HCT116 (cell line): ENCODE data around the gene RXYLT1. TPM values are rescaled to one million over a fixed set of nuclear protein-coding genes. Genes with fewer than 3 reads are reported as not detected.

Experiments used
- ATAC-seq: fragments of 200-7000 bp; cut with Tn5 transposase; 2 replicates; pipeline ENCODE4 v1.9.1; 2020; ENCODE audit warnings: mild to moderate bottlenecking, moderate library complexity
- BruUV-seq: library from RNA; stranded (reverse); fragments of 400-500 nt; replicated peaks from 2 replicates; lab custom pipeline; 2021; lab: Mats Ljungman, UMichigan
- CTCF ChIA-PET: fragments of 300-600 bp; sonication (Branson Sonifier 250); formaldehyde crosslinking; loops from one replicate; lab custom pipeline; 2021; ENCODE audit warnings: antibody characterized with exemption; lab: Charles Lee
- POLR2A ChIA-PET: fragments of 300-600, 350-600 bp; sonication (Branson Sonifier 250); formaldehyde crosslinking; loops from one replicate; lab custom pipeline; 2021; ENCODE audit warnings: antibody characterized with exemption; lab: Charles Lee
- RAD21 ChIA-PET, 2 experiments: fragments of 300-600 bp; sonication (Branson Sonifier 250); formaldehyde crosslinking; loops; one replicate each; lab custom pipeline; 2023; ENCODE audit warnings: low total read pairs in 2 of 2; ENCODE audit not compliant: uncharacterized antibody in 2 of 2, unreplicated experiment in 2 of 2, low non-redundant PET in 1 of 2; lab: Charles Lee
- DNase-seq: peaks from one replicate; pipeline ENCODE4 v3.0.0-alpha.2; 2010; ENCODE audit warnings: low read depth, low spot score
- H2AFZ ChIP-seq: fragments of 200-600 bp; shearing (Covaris generic), sonication (generic); 2 replicates; pipeline ENCODE4 v1.6.1; 2017; ENCODE audit warnings: low read depth, mixed run types, mixed read lengths, antibody characterized with exemption, low read length; ENCODE audit not compliant: poor library complexity, severe bottlenecking
- H3K27ac ChIP-seq: 2 replicates; pipeline ENCODE4 v1.5.1; 2012; ENCODE audit warnings: low read depth, low read length
- H3K27me3 ChIP-seq: fragments of 200-600 bp; sonication (generic); 2 replicates; pipeline ENCODE4 v1.6.1; 2016; ENCODE audit warnings: mixed run types, low read length, mixed read lengths; ENCODE audit not compliant: insufficient read depth
- H3K36me3 ChIP-seq, 2 experiments: fragments of 200-500 bp in 1 of 2; fragments of 200-600 bp in 1 of 2; sonication (Bioruptor generic) in 1 of 2; sonication (generic) in 1 of 2; 2 replicates each; pipeline versions ENCODE4 v1.5.1 to v1.6.1; 2014 to 2016; ENCODE audit warnings: low read length in 2 of 2, inconsistent platforms in 1 of 2, mixed read lengths in 1 of 2, mixed run types in 1 of 2; ENCODE audit not compliant: insufficient read depth in 2 of 2, control insufficient read depth in 1 of 2
- H3K4me1 ChIP-seq, 2 experiments: fragments of 200-600 bp in 1 of 2; sonication (generic) in 1 of 2; 2 replicates each; pipeline versions ENCODE4 v1.5.1 to v1.6.1; 2012 to 2017; ENCODE audit warnings: low read length in 2 of 2, inconsistent platforms in 1 of 2, mild to moderate bottlenecking in 1 of 2, mixed read lengths in 1 of 2, mixed run types in 1 of 2, moderate library complexity in 1 of 2; ENCODE audit not compliant: insufficient read depth in 2 of 2, control insufficient read depth in 1 of 2
- H3K4me2 ChIP-seq: fragments of 200-600 bp; sonication (generic); 2 replicates; pipeline ENCODE4 v1.6.1; 2017; ENCODE audit warnings: mixed run types, low read length, mixed read lengths
- H3K4me3 ChIP-seq, 2 experiments: fragments of 200-600 bp in 1 of 2; sonication (generic) in 1 of 2; replicated peaks in 1 of 2; 2 replicates each; pipeline ENCODE4 v1.5.1; 2011 to 2016; ENCODE audit warnings: low read length in 2 of 2, control low read depth in 1 of 2, low read depth in 1 of 2, mild to moderate bottlenecking in 1 of 2, mixed read lengths in 1 of 2, mixed run types in 1 of 2
- H3K79me2 ChIP-seq: fragments of 200-600 bp; sonication (generic); 2 replicates; pipeline ENCODE4 v1.6.1; 2017; ENCODE audit warnings: mild to moderate bottlenecking, mixed run types, low read length, moderate library complexity, mixed read lengths; ENCODE audit not compliant: insufficient read depth
- H3K9ac ChIP-seq: fragments of 200-600 bp; sonication (generic); 2 replicates; pipeline ENCODE4 v1.6.1; 2016; ENCODE audit warnings: low read length, mixed read lengths
- H3K9me2 ChIP-seq: fragments of 200-600 bp; sonication (generic), shearing (Covaris generic); 2 replicates; pipeline ENCODE4 v1.6.1; 2017; ENCODE audit warnings: mixed run types, mild to moderate bottlenecking, moderate library complexity; ENCODE audit not compliant: insufficient read depth
- H3K9me3 ChIP-seq, 2 experiments: fragments of 200-500 bp in 1 of 2; fragments of 200-600 bp in 1 of 2; sonication (Bioruptor generic) in 1 of 2; sonication (generic) in 1 of 2; 2 replicates each; pipeline ENCODE4 v1.6.1; 2014 to 2017; ENCODE audit warnings: low read length in 2 of 2, mixed read lengths in 2 of 2, inconsistent platforms in 1 of 2, low read depth in 1 of 2, mild to moderate bottlenecking in 1 of 2, mixed run types in 1 of 2, moderate library complexity in 1 of 2; ENCODE audit not compliant: control insufficient read depth in 1 of 2, insufficient read depth in 1 of 2
- H4K20me1 ChIP-seq: fragments of 200-600 bp; sonication (generic), shearing (Covaris generic); 2 replicates; pipeline ENCODE4 v1.6.1; 2017; ENCODE audit warnings: mixed run types, mild to moderate bottlenecking, moderate library complexity; ENCODE audit not compliant: insufficient read depth
- ATF3 ChIP-seq: IDR thresholded peaks from 2 replicates; pipeline ENCODE4 v1.6.1; 2012
- CBX3 ChIP-seq: IDR thresholded peaks from 2 replicates; pipeline ENCODE4 v1.6.1; 2012; ENCODE audit warnings: low read depth
- CEBPB ChIP-seq: IDR thresholded peaks from 2 replicates; pipeline ENCODE4 v1.6.1; 2012; ENCODE audit warnings: low read depth
- CTCF ChIP-seq, 3 experiments: fragments of 200-600 bp in 1 of 3; sonication (generic) in 1 of 3; IDR thresholded peaks in 2 of 3; conservative IDR thresholded peaks in 1 of 3; 2 replicates each; pipeline ENCODE4 v1.5.1; 2012 to 2017; ENCODE audit warnings: low read depth in 2 of 3, low read length in 2 of 3, antibody characterized with exemption in 1 of 3, borderline replicate concordance in 1 of 3, control low read depth in 1 of 3, mild to moderate bottlenecking in 1 of 3, mixed read lengths in 1 of 3, mixed run types in 1 of 3, moderate library complexity in 1 of 3; ENCODE audit not compliant: insufficient read depth in 1 of 3
- EZH2 ChIP-seq: fragments of 200-600 bp; sonication (generic); IDR thresholded peaks from 2 replicates; pipeline ENCODE4 v1.6.1; 2017; ENCODE audit warnings: antibody characterized with exemption, mixed run types
- FOSL1 ChIP-seq: IDR thresholded peaks from 2 replicates; pipeline ENCODE4 v1.6.1; 2012; ENCODE audit warnings: low read depth
- JUND ChIP-seq: IDR thresholded peaks from 2 replicates; pipeline ENCODE4 v1.6.1; 2012
- MAX ChIP-seq: IDR thresholded peaks from 2 replicates; pipeline ENCODE4 v1.6.1; 2012
- POLR2AphosphoS5 ChIP-seq: IDR thresholded peaks from 2 replicates; pipeline ENCODE4 v1.6.1; 2011; ENCODE audit warnings: mild to moderate bottlenecking, low read depth, low read length, moderate library complexity
- RAD21 ChIP-seq: IDR thresholded peaks from 2 replicates; pipeline ENCODE4 v1.6.1; 2012; ENCODE audit warnings: low read depth, mild to moderate bottlenecking
- REST ChIP-seq: IDR thresholded peaks from 2 replicates; pipeline ENCODE4 v1.6.1; 2012; ENCODE audit warnings: low read depth
- SRF ChIP-seq: IDR thresholded peaks from 2 replicates; pipeline ENCODE4 v1.6.1; 2012; ENCODE audit warnings: low read depth
- YY1 ChIP-seq: IDR thresholded peaks from 2 replicates; pipeline ENCODE4 v1.6.1; 2011; ENCODE audit warnings: low read length, low read depth, moderate library complexity, mild to moderate bottlenecking; ENCODE audit not compliant: insufficient replicate concordance; ENCODE audit errors: extremely low read depth
- ZFX ChIP-seq: fragments of 450-650 bp; IDR thresholded peaks from 2 replicates; pipeline ENCODE4 v1.6.1; 2017
- ZNF274 ChIP-seq: fragments of 200-500 bp; sonication (Bioruptor generic); IDR thresholded peaks from 2 replicates; pipeline ENCODE4 v1.6.1; 2014; ENCODE audit warnings: mild to moderate bottlenecking, low read depth, low read length, inconsistent platforms
- intact Hi-C: fragments of 100-400 bp; cut with micrococcal nuclease; formaldehyde crosslinking; loops from 2 replicates; pipeline ENCODE4 v1.10.0; 2022
- total RNA-seq: library from RNA; stranded (reverse); gene quantifications from one replicate; pipeline ENCODE4 v1.2.1, GENCODE V29; 2021; ENCODE audit not compliant: unreplicated experiment

The RXYLT1 gene
- total RNA-seq, 1 experiment from 2014 or later = 23.0 TPM

GRCh38 chr12:63804746-63805145, 25.0 kb downstream of the RXYLT1 start:
- ChIA-PET POLR2A (no interaction called here), CTCF (no interaction called here), RAD21 (no interaction called here)
- Histone ChIP-seq H3K36me3 (peaks cover 0 to 5% of the 10 kb centered on the region in 2 experiments; a peak in 3 of 4 replicates), H3K79me2 (no peaks in the 10 kb centered on the region), H3K9ac (no peak overlapping the region), H2AFZ (no peak overlapping the region), H3K27me3 (no peaks in the 10 kb centered on the region), H3K4me1 (no peaks in the 10 kb centered on the region), H3K4me2 (no peak overlapping the region), H3K9me3 (no peaks in the 10 kb centered on the region), H3K4me3 (no peak overlapping the region), H3K9me2 (no peaks in the 10 kb centered on the region), H3K27ac (no peak overlapping the region), H4K20me1 (no peaks in the 10 kb centered on the region)
- intact Hi-C loops = loop anchor here (5.0 to 10.0 kb wide), 2 partner anchors 132 to 380 kb away; no protein-coding TSS in a partner anchor
- BruUV-seq = no TSS peak
- TF ChIP-seq MAX = no peak
- no peak for TF ChIP-seq SRF
- no peak for TF ChIP-seq JUND
- no peak for TF ChIP-seq ATF3
- no peak for TF ChIP-seq EZH2
- TF ChIP-seq RAD21 = no peak
- TF ChIP-seq CTCF (IDR thresholded peaks at IDR 0.05 in 2 of 3, conservative IDR thresholded peaks at IDR 0.05 in 1 of 3; ENCODE audit: borderline replicate concordance in 1 of 3, insufficient read depth in 1 of 3, low read depth in 2 of 3, low read length in 2 of 3) = no peak
- TF ChIP-seq FOSL1 = no peak
- TF ChIP-seq CBX3 = no peak
- no peak for TF ChIP-seq YY1
- TF ChIP-seq ZNF274 = no peak
- TF ChIP-seq ZFX = no peak
- TF ChIP-seq REST = no peak
- no peak for TF ChIP-seq CEBPB
- TF ChIP-seq POLR2AphosphoS5 = no peak
- ATAC-seq = no peak
- no peak for DNase-seq
